Islet precursor cell (in vitro differentiated cells): ENCODE results near the gene CEP131.

Source experiments
- DNase-seq: peaks from one replicate; pipeline ENCODE4 v3.0.0-alpha.2; 2018

CEP131 gene

GRCh38 chr17:81221371-81221841, 1.4 kb downstream of the CEP131 start:
- DNase-seq: no peak

GRCh38 chr17:81219476-81220180, 3.1 kb downstream of the CEP131 start:
- no peak for DNase-seq

DNA sequence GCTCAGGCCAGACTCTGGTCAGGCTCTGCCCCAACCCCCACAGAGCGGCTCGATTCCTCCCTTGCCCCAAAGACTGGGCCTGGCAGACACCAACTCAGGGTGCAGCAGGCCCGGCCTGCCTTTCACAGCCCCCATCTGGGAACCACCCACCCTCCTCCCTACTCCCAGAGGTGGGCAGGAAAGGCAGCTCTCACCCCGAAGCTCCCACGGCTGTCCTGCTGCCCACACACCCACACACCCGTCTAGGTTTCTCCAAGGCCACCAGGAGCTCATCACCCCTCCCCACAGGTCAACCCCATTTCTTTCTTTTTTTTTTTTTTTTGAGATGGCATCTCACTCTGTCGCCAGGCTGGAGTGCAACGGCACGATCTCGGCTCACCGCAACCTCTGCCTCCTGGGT, 3.8 kb downstream of the CEP131 start:
- no peak for DNase-seq

GRCh38 chr17:81218459-81218858, 4.3 kb downstream of the CEP131 start:
- DNase-seq: no peak

DNA sequence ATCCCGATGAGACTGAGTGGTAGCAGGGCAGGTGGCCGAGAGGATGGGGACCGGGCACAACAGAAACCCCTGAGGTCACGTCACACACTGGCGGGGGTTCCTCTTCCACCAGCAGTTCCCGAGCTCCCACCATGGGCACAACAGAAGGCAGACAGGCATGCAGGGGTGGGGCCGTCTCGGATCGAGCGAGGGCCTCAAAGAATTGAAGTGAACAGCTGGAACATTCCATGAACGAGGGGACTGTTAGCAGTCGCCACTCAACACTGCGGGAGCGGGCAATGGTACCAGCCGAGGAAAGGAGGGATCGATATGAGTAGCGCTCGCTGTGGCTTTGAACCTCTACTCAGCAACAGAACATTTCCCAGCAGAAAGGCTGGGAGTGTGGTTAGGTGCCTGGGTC, 5.3 kb downstream of the CEP131 start:
- DNase-seq: no peak

- no peak for DNase-seq
These were observed 8.8 kb downstream of the CEP131 start for GRCh38 chr17:81213978-81214377.

DNA sequence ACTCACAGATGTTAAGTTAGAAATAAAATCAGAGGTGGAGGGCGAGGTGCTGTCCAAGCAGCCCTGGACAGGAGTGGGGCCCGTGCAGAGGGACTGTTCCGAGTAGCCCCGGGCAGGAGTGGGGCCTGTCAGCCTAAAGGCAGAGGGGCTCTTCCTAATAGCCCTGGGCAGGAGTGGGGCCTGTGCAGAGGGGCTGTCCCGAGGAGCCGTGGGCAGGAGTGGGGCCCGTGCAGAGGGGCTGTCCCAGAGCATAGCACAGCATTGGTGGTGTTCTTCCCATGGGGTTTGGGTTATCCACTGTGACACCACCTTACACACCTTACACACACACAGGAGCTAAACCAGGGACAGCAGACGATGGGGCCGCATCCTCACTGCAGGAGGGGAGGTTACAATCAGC, 10.4 kb downstream of the CEP131 start:
- DNase-seq: no peak

GRCh38 chr17:81210868-81211267, 11.9 kb downstream of the CEP131 start:
- DNase-seq: no peak

- DNase-seq: no peak
These were observed 12.3 kb downstream of the CEP131 start for GRCh38 chr17:81210466-81210865.

DNA sequence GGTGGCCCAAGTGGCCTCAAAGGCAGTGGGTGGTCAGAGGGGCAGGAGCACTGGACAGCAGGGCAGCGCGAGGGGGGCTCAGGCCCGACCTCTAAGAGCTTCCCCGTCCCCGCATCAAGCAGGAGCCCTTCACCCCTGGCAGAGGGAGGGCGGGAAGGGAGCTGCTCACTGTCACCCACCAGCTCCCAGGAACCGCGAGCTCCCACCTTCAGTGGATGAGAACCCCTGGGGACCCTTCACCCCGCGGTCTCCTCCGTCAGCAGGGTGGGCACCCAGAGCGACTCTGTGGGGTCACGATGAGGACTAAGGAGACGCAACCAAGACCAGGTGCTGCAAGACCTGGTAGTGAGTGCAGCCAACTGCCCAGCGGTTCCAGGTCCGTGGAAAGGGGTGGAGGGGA, 13.6 kb downstream of the CEP131 start:
- no peak for DNase-seq

DNA sequence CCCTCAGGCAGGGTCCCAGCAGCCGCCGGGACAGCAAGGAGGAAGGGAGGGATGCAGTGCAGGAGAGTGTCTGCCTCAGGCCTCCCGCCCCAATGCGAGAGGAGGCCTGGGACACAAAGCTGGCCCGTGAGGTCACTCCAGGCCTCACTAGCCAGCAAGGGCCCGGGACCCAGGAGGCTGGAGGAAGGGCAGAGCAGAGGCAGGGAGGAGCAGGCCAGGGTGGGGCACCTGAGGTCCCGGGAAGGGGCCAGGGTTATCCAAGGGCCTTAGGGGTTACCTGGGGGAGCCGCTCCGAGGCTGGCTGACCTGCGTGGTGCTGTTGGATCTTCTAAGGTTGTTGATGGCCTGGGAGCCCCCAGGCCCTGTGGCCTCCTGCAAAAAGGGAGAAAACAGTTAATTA, 14.1 kb downstream of the CEP131 start:
- no peak for DNase-seq

- DNase-seq: no peak
These were observed 14.9 kb downstream of the CEP131 start for GRCh38 chr17:81207610-81208581.

- no peak for DNase-seq
These were observed 16.1 kb downstream of the CEP131 start for GRCh38 chr17:81206657-81207056.

DNA sequence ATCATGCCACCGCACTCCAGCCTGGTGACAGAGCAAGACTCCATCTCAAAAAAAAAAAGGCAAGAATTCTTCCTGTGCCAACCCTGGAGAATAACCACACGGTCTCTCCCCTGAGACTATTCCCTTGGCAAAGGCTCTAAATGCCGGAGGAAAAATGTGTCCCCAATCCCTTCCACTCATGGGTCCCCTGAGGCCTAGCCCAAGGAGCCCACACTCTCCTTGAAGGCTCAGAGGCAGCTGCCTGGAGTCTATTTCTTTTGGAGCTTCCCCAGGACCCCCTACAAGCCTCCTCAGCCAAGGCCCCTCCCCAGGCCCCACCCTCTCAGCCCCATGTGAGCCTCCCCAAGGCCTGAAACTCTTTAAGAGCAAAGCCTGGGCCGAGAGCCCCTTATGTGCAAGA, 16.6 kb downstream of the CEP131 start:
- no peak for DNase-seq

DNA sequence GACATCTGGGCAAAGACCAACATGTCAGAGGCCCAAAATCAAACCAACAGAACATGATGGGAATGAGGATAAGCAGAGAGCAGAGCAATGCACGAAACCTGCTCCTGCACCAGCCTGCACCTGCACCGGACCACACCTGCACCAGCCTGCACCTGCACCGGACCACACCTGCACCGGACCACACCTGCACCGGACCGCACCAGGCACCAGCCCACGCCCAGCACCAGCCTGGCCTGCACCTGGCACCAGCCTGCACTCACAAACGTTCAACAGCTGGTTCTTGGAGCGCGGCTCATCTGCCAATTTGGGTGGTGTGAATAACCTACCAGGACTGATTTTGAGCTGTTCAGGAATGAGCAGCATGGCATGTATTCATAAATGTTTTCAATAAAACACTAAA, 18.2 kb downstream of the CEP131 start:
- no peak for DNase-seq

DNA sequence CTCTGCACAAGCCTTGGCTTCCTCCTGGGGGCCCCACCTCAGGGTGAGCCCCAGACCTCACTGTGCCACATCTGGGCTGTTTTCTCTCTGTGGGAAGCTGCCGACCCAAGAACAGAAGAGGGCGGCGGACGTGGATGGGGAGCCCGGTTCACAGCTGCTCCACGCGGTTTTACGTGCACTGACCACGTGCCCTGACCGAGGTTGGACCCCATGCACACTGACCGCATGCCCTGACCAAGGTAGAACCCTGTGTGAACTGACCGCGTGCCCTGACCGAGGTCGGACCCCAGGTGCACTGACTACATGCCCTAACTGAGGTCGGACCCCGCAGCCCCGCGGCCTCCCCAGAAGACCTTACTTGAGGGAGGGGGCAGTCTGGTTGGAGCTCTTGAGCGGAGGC, 19.6 kb downstream of the CEP131 start:
- no peak for DNase-seq

GRCh38 chr17:81202318-81202717, 20.4 kb downstream of the CEP131 start:
- DNase-seq: no peak

- peak; percentile 85 for DNase-seq
These were observed 21.8 kb downstream of the CEP131 start for GRCh38 chr17:81200695-81201580.

- no peak for DNase-seq
These were observed 22.6 kb downstream of the CEP131 start for GRCh38 chr17:81200201-81200600.

- DNase-seq: no peak
These were observed 23.3 kb downstream of the CEP131 start for GRCh38 chr17:81199482-81199830.

DNA sequence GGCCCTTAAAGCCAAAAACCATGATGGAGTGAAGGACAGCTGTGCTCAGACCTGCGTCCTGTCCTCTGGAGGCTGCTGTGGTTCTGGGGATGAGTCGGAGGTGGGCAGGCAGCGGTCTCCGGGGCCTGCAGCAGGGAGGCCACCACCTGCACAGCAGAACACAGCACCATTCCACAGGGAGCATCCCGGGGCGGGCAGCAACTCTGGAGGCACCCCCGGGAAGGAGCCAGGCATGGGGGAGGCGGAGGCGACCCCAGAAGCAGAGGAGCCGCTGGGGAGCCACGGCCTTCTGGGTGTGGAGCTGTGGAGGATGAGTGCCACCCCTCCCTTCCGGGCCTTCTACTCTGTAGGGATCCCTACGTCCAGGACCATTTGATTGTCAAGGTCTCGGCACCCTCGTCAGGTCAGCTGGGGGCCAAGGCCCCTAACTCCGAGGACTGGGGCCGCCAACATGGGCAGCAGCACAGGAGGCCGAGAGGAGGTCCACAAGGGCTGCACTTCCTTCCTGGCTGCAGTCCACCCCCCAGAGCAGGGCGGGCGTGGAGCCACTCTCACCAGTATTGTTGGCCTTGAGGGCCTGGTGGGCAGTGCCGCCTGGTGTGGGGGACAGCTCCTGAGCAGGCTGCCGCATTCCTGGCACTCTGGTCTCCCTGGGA, 23.8 kb downstream of the CEP131 start:
- no peak for DNase-seq

DNA sequence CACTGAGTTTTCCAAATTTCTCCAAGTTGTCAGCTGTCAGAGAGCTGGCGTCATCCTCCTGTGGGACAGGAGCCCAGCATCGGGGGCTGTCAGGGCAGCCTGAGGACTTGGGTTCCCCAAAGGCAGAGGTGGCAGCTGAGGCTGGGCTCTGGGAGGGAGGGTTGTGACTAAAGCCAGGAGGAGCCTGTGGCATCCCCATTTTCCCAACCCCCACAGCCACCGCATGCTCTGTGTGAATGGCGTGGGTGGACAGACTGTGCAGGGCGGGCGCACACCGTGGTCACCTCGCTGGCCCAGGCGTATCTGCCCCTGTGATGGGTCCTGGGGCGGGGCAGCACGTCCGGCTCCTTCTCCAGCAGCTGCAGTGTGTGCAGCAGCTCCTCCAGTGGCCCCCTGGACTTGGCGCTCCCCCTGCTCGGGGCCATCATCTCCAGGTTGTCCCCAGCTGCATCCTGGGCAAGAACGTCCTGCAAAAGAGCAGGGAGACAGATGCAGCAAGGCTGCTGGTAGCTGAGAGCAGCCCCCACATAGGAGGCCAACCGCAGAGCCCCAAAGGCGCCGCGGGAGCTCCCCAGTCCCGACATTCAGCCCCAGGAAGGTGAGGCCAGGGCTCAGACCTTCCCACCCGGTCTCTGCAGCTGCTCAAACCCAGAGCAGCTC, 24.8 kb downstream of the CEP131 start:
- DNase-seq: no peak
